Measurements from ENCODE around the gene CRMP1.

DNA sequence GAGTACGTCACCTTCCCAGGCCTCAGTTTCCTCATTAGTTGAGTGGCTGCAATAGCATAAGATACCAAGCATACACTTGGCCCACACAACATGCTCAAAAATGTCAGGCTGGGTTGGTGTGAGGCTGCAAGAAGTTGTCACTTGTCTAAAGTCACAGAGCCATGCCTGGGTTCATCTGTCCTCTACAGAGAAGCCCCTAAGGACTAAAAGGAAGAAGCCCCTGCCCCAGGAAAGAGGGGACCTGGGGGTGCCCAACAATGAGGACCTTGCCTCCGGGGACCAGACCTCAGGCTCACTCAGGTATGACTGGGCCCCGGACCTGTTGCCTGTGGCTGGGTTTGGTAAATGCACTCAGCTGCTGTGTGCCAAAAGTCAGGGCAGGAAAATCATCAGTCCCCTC lies 82.7 kb downstream of the CRMP1 start:
- TF ChIP-seq GTF2F1 (IDR thresholded peaks at IDR 0.05; ENCODE audit: borderline replicate concordance, low read depth, low read length) (no peak), EZH2 (IDR thresholded peaks at IDR 0.05; ENCODE audit: low read depth, low read length, severe bottlenecking) (no peak), EP300 (IDR thresholded peaks at IDR 0.05; ENCODE audit: borderline replicate concordance in 1 of 2, low read depth in 2 of 2, low read length in 2 of 2) (no peak), JUND (IDR thresholded peaks at IDR 0.05; ENCODE audit: low read length) (no peak), POLR2AphosphoS5 (IDR thresholded peaks at IDR 0.05; ENCODE audit: low read depth, low read length) (no peak), GABPA (IDR thresholded peaks at IDR 0.05; ENCODE audit: borderline replicate concordance, insufficient read depth, low read length) (no peak), HDAC2 (IDR thresholded peaks at IDR 0.05; ENCODE audit: borderline replicate concordance in 1 of 2, low read depth in 2 of 2, low read length in 2 of 2) (no peak), ZNF274 (IDR thresholded peaks at IDR 0.05; ENCODE audit: borderline replicate concordance, extremely low read depth, low read length) (no peak), POLR2A (IDR thresholded peaks at IDR 0.05; ENCODE audit: control extremely low read depth in 1 of 2, low read depth in 2 of 2, low read length in 2 of 2) (no peak)
- TF ChIP-seq, protein P1, sequence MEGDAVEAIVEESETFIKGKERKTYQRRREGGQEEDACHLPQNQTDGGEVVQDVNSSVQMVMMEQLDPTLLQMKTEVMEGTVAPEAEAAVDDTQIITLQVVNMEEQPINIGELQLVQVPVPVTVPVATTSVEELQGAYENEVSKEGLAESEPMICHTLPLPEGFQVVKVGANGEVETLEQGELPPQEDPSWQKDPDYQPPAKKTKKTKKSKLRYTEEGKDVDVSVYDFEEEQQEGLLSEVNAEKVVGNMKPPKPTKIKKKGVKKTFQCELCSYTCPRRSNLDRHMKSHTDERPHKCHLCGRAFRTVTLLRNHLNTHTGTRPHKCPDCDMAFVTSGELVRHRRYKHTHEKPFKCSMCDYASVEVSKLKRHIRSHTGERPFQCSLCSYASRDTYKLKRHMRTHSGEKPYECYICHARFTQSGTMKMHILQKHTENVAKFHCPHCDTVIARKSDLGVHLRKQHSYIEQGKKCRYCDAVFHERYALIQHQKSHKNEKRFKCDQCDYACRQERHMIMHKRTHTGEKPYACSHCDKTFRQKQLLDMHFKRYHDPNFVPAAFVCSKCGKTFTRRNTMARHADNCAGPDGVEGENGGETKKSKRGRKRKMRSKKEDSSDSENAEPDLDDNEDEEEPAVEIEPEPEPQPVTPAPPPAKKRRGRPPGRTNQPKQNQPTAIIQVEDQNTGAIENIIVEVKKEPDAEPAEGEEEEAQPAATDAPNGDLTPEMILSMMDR (IDR thresholded peaks at IDR 0.05; ENCODE audit: control extremely low read depth in 1 of 3, insufficient read depth in 1 of 3, low read depth in 1 of 3, low read length in 3 of 3), result no peak
- TF ChIP-seq, protein P2, sequence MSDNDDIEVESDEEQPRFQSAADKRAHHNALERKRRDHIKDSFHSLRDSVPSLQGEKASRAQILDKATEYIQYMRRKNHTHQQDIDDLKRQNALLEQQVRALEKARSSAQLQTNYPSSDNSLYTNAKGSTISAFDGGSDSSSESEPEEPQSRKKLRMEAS (IDR thresholded peaks at IDR 0.05), result no peak
- TF ChIP-seq, protein P3, sequence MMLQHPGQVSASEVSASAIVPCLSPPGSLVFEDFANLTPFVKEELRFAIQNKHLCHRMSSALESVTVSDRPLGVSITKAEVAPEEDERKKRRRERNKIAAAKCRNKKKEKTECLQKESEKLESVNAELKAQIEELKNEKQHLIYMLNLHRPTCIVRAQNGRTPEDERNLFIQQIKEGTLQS (IDR thresholded peaks at IDR 0.05; ENCODE audit: insufficient read depth, low read depth, low read length), result no peak

Measured in H1 (cell line).